ENCODE data around the gene RAB40C. TPM values are rescaled to one million over a fixed set of nuclear protein-coding genes. Genes with fewer than 3 reads are reported as not detected.

The RAB40C gene
- total and polyA plus RNA-seq, 9 of the 15 experiments (the other 6 are each of a cell fraction or from before 2014, with no cell fraction given): 0.17 to 23.4 (median 8.7) TPM

DNA sequence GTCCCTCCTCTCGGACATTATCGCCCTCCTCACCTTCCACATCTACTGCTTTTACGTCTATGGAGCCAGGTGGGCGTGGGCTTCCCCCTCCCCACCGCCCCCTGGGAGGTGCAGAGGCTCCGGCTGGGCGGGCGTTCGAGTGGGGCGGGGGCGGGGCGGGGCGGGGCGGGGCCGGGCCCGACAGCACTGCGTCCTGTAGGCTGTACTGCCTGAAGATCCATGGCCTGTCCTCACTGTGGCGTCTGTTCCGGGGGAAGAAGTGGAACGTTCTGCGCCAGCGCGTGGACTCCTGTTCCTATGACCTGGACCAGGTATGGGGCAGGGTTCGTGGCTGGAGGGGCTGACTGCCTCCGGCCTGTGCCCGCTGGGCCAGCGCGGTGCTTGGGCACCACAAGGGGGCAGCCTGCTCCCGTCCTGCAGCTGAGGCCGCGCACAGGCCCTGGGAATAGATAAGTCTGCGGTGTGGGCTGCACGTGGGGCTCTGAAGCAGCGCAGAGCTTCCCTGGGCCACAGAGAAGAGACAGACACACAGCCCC is 10.9 kb upstream of the RAB40C start (continued):
- TF ChIP-seq, protein P1, sequence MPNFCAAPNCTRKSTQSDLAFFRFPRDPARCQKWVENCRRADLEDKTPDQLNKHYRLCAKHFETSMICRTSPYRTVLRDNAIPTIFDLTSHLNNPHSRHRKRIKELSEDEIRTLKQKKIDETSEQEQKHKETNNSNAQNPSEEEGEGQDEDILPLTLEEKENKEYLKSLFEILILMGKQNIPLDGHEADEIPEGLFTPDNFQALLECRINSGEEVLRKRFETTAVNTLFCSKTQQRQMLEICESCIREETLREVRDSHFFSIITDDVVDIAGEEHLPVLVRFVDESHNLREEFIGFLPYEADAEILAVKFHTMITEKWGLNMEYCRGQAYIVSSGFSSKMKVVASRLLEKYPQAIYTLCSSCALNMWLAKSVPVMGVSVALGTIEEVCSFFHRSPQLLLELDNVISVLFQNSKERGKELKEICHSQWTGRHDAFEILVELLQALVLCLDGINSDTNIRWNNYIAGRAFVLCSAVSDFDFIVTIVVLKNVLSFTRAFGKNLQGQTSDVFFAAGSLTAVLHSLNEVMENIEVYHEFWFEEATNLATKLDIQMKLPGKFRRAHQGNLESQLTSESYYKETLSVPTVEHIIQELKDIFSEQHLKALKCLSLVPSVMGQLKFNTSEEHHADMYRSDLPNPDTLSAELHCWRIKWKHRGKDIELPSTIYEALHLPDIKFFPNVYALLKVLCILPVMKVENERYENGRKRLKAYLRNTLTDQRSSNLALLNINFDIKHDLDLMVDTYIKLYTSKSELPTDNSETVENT (CRISPR knock-in tag; IDR thresholded peaks at IDR 0.05): no peak
- TF ChIP-seq PCBP2 (IDR thresholded peaks at IDR 0.05; ENCODE audit: low read depth, low read length, poor library complexity, severe bottlenecking): no peak
- TF ChIP-seq ZNF239 (CRISPR knock-in tag; IDR thresholded peaks at IDR 0.05): peak; percentile 17; the same call in 1 of the 2 replicates
- TF ChIP-seq FOXA3 (CRISPR knock-in tag; conservative IDR thresholded peaks at IDR 0.05 in 1 of 2, IDR thresholded peaks at IDR 0.05 in 1 of 2): no peak
- TF ChIP-seq, protein P2, sequence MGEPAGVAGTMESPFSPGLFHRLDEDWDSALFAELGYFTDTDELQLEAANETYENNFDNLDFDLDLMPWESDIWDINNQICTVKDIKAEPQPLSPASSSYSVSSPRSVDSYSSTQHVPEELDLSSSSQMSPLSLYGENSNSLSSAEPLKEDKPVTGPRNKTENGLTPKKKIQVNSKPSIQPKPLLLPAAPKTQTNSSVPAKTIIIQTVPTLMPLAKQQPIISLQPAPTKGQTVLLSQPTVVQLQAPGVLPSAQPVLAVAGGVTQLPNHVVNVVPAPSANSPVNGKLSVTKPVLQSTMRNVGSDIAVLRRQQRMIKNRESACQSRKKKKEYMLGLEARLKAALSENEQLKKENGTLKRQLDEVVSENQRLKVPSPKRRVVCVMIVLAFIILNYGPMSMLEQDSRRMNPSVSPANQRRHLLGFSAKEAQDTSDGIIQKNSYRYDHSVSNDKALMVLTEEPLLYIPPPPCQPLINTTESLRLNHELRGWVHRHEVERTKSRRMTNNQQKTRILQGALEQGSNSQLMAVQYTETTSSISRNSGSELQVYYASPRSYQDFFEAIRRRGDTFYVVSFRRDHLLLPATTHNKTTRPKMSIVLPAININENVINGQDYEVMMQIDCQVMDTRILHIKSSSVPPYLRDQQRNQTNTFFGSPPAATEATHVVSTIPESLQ (CRISPR knock-in tag; IDR thresholded peaks at IDR 0.05): peak; percentile 49; the same call in 1 of the 2 replicates
- TF ChIP-seq ERF (CRISPR knock-in tag; IDR thresholded peaks at IDR 0.05): 0 out of 2 replicates have a peak, but pooled peaks have one; percentile 49
- TF ChIP-seq RFX7 (CRISPR knock-in tag; IDR thresholded peaks at IDR 0.05): no peak
- TF ChIP-seq NUFIP1 (IDR thresholded peaks at IDR 0.05; ENCODE audit: partially characterized antibody): no peak
- TF ChIP-seq ZC3H8 (IDR thresholded peaks at IDR 0.05): no peak
- TF ChIP-seq NCOA4 (IDR thresholded peaks at IDR 0.05; ENCODE audit: partially characterized antibody): no peak
- TF ChIP-seq NONO (IDR thresholded peaks at IDR 0.05; ENCODE audit: low read depth in 2 of 2, low read length in 1 of 2): peak in 1 of 2 experiments; percentile 86; a peak in 1 of 4 replicates
- no peak for TF ChIP-seq SAP30 (IDR thresholded peaks at IDR 0.05; ENCODE audit: borderline replicate concordance, insufficient read depth, low read depth, low read length, poor library complexity, severe bottlenecking)
- no peak for TF ChIP-seq ZNF224 (CRISPR knock-in tag; IDR thresholded peaks at IDR 0.05)
- TF ChIP-seq TFE3 (CRISPR knock-in tag; IDR thresholded peaks at IDR 0.05): no peak
- peak; percentile 23; the same call in 1 of the 2 replicates for TF ChIP-seq JUND (IDR thresholded peaks at IDR 0.05; ENCODE audit: borderline replicate concordance, low read depth, low read length)
- peak; percentile 22; the same call in 1 of the 3 replicates for TF ChIP-seq JUND (tag; IDR thresholded peaks at IDR 0.05; ENCODE audit: borderline replicate concordance, low read depth, low read length)
- TF ChIP-seq ZNF24 (IDR thresholded peaks at IDR 0.05): 0 out of 2 replicates have a peak, but pooled peaks have one; percentile 10
- no peak for TF ChIP-seq MCM7 (IDR thresholded peaks at IDR 0.05)
- peak; percentile 55 for TF ChIP-seq NEUROD1 (IDR thresholded peaks at IDR 0.05; ENCODE audit: borderline replicate concordance, low read depth, low read length, partially characterized antibody)
- TF ChIP-seq LEF1 (IDR thresholded peaks at IDR 0.05): no peak
- no peak for TF ChIP-seq SMARCC2 (IDR thresholded peaks at IDR 0.05; ENCODE audit: low read depth)
- TF ChIP-seq EZH2 (IDR thresholded peaks at IDR 0.05; ENCODE audit: borderline replicate concordance, low read depth, low read length): no peak
- no peak for TF ChIP-seq CAMTA2 (CRISPR knock-in tag; conservative IDR thresholded peaks at IDR 0.05)
- no peak for TF ChIP-seq ZNF778 (CRISPR knock-in tag; IDR thresholded peaks at IDR 0.05)
